ENCODE results near the gene MICAL2.

MICAL2 gene

GRCh38 chr11:12174128-12174476, 63.7 kb downstream of the MICAL2 start:
- no peak for DNase-seq

DNA sequence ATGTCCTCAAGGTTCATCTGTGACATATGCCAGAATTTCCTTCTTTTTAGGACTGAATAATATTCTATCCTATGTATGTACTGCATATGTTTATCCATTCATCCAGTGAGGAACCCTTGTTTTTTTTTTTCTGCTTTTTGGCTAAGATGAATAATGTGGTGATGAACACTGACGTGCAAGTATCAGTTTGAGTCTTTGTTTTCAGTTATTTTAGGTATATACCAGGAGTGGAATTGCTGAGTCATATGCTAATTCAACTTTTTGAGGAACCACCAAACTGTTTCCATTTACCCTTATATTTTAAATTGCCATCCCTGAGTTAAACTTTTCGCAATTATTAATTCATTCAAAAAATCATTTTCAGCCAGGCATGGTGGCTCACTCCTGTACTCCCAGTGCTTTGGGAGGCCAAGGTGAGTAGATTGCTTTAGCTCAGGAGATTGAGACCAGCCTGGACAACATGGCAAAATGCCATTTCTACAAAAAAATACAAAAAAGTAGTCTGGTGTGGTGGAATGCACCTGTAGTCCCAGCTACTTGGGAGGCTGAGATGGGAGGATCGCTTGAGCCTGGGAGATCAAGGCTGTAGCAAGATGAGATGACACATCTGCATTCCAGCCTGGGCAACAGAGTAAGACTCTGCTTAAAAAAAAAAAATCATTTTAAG, 64.2 kb downstream of the MICAL2 start:
- DNase-seq, result no peak

- no peak for DNase-seq
Measured at GRCh38 chr11:12175694-12176241, 65.4 kb downstream of the MICAL2 start.

GRCh38 chr11:12176410-12176809, 66.0 kb downstream of the MICAL2 start:
- no peak for DNase-seq

- no peak for DNase-seq
Measured at GRCh38 chr11:12177739-12178338, 67.4 kb downstream of the MICAL2 start.

DNA sequence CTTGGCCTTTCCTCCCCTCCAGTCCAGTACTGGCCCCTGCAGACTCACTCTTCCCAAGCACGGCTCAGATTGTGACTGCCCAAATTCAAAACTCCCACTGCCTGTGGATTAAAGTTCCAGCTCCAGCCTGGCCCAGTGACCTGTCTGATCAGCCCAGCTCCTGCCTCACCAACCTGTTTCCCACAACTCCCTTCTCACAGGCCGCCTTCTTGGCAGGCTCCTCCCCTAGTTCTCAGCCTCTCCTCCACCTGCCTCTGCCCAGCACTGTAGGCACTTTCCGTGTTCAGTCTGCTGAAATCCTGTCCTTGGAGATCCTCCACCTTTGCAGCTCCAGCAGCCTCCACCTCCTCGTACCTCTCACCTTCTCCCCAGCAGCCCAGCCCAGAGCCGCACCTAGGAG, 68.6 kb downstream of the MICAL2 start:
- no peak for DNase-seq

- DNase-seq, result no peak
Measured at GRCh38 chr11:12179531-12179930, 69.1 kb downstream of the MICAL2 start.

GRCh38 chr11:12180257-12181205, 70.1 kb downstream of the MICAL2 start:
- no peak for DNase-seq

DNA sequence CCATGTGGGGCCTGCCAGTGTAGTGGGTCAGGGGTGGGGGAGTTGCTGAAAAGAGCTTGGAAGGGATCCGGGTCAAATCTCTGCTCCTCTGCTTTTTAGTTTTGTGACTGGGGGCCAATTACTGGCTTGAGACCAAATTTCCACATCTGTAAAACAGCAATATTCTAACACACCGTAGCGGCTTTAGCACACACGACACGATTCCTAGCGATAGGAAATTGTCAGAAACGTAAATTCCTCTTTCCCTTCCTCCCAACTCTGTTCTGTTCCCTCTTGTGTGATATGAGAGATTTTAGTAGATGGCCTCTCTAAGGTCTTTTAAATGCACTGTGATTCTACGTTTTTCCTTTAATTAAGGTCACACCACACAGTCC, 71.9 kb downstream of the MICAL2 start:
- DNase-seq, result no peak

DNA sequence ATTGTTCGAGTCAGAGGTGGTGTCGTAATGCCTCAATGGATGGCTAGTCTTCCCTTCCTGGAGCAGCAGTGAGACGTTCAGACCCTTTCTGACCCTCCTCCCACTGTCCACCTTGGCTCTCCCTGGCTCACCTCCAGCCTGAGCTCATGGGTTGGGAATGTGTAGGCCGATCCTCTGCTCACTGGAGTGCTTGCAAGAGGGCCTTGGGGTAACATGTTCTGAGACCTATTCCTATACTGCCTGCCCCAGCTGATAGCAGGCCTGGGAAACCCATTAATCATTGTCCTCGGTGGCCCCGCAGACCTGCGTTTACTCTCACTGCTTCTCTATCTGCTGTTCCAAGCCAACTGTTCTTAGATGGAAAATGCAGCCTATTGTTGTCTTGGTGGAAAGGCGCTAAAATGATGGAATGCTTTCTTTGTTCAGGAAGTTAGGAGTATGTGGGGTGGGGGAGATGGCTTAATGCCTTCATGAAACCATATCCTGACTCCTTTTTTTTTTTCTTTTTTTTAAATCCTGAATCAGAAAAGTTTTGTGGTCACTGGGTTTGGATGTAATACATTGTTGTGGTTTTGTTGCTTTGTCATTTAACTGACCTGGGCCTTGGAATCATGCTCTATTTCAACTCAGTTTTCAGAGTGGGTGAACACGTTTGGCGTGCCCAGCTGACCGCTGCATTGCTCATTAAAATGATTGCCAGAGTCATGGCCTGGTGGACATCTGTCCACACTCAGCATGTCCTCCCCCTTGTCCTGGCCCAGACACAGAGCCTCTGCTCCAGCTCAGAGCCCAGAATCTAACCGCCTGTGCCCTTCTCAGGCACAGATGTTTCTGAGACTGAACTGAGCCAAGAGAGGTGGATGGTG, 72.5 kb downstream of the MICAL2 start:
- no peak for DNase-seq

GRCh38 chr11:12183827-12184620, 73.6 kb downstream of the MICAL2 start:
- no peak for DNase-seq

GRCh38 chr11:12184699-12185098, 74.3 kb downstream of the MICAL2 start:
- no peak for DNase-seq

DNA sequence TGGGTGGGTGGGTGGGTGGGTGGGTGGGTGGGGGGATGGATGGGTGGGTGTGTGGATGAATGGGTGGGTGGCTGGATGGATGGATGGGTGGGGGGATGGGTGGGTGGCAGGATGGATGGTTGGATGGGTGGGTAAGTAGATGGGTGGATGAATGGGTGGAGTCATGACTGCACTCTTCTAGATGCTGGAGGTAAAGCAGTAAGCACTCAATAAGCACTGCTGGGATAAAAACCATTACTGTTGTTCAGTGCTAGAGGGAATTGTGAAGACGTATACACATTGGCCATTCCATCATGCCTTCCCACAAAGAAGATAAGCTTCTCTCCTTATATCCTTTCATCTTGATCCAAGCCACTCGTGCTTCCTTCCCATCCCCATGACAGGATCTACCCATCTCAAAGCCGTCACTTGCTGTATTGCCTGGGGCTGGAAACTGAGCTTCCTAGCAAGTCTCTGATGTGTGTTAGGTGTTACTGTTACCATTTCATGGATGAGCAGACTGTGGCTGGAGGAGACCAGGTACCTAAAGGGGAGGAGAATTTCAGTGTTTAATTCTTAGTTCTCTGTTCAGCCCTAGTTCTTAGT, 74.8 kb downstream of the MICAL2 start:
- no peak for DNase-seq

DNA sequence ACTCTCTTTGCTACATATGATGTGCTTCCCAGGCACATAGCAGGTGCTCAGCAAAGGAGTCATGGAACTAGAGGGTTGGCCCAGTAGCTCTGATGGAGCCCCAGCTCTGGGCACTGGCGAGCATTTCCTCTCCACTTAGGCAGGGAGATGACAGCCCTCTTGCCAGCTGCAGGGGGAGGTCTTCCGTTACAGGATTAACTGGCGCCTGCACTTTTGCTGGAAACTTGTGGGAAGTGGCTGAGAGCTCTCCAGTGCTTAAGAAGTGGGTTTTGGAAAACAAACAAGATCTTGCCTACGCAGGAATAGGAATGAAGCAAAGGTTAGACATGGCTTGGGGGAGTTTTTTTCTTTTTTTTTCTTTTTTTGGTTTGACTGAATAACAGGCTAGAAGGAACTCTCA, 75.5 kb downstream of the MICAL2 start:
- DNase-seq, result no peak

DNA sequence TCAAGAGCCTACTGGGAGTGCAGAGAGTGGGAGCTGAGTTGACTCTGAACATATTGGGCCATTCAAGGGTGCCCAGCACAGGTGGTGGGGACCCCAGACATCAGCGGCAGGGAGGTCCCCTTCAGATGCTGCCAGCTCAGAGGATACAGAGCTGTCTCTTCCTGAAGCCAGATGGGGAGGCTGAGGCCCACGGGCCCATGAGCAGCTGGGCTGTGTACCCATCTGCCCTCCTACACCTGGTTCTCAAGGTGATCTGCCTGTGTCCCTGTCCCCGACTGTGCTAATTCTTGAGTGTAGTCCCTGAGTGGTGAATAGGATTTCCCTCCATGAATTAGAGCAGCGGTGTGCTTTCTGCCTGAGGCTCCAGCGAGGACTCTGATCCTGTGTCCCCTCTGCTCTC, 76.3 kb downstream of the MICAL2 start:
- no peak for DNase-seq

DNA sequence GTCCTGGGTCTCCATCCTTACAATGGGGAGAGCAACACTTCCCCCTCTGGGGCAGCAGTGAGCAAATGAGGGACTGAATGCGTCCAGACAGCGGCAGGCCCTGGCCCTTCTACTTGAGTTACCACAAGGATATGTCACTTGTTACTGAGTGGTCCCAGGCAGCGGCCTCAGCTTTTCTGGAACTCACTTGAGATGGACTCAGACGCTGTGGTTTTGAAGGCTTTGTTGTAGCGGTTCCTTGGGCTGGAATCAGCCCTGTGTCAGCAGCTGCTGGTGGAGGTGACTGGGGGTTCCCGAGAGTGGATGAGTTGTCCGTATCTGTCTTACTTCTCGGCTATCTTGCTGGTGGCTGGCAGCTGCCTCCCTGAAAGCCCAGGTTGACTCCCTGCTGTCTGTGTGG, 77.0 kb downstream of the MICAL2 start:
- DNase-seq, result no peak

- no peak for DNase-seq
Measured at GRCh38 chr11:12188548-12189317, 78.3 kb downstream of the MICAL2 start.

DNA sequence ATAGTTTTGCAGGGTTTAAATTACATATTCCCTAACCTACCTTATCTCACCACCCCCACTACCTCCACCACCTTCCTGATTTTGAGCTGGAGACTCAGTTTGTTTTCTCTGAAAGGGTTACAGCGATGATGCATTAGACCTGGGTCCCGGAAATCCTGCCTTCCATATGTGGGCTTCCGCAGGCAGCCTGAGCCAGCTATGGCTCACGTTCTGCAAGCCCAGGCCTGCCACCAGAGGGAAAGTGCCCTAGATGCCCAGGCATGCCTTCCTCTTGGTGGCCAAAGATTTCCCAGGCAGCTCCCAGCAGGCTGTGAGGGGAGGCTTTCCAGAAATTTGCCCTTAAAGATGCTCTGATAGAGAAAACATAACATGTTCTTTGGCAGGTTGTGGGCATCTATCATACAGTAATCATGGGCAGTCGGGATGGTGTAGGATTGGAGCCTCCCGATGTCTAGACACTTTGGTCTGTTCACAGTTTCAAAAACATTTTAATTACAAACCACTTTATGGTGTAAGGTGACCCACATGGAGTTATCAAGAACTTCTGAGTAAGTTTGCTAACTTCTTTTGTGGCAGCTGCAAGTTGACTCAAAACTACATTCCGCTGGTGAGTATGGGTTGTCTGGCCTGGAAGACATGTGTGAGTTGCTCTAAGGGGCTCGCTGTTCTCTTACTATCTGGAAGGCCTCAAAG, 79.3 kb downstream of the MICAL2 start:
- no peak for DNase-seq

DNA sequence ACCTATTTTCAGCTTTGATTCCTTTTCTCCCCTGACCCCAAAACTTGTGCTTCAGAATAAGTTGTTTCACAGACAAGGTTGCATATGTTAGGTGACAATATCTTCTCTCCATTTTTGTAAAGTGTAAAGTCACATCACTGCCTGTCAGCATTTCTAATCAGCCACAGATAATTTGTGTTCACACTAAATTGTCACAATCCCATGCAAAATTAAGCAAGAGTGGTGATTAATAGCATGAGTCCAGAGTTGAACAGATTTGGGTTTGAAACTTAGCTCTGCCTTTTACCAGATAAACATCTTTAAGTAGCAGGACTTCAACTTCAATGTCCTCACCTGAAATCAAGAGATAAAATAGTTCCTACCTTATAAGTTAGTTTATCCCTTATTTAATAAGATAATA, 80.1 kb downstream of the MICAL2 start:
- DNase-seq, result no peak
